Stimulated activated CD4-positive, alpha-beta T cell treated with anti-CD3 and anti-CD28 coated beads, Interleukin-4, amount 100 ng/mL, for 1 hour (primary cell): ENCODE measurements around the gene WAC.

Experiments
- DNase-seq: peaks from one replicate; pipeline ENCODE4 v3.0.0-alpha.2; 2020

Gene WAC

GRCh38 chr10:28669227-28670173 is 136.6 kb downstream of the WAC start:
- no peak for DNase-seq
